MCF 10A (cell line): ENCODE results near the gene PPP5C. TPM values are rescaled to one million over a fixed set of nuclear protein-coding genes. Genes with fewer than 3 reads are reported as not detected.
"Not testable (repeated sequence)": the region's sequence is repeated elsewhere in the genome, so short reads cannot be mapped to it uniquely, and the experiment has no call there.

ENCODE experiments used
- BruUV-seq: library from RNA; stranded (reverse); fragments of 400-500 nt; replicated peaks from 2 replicates; lab custom pipeline; 2021; lab: Mats Ljungman, UMichigan
- CTCF ChIA-PET: fragments of 300-600 bp; sonication (Branson Sonifier 250); formaldehyde crosslinking; extraction: SDS; loops from one replicate; lab custom pipeline; 2021; ENCODE audit warnings: antibody characterized with exemption, inconsistent platforms; lab: Yijun Ruan, JAX
- POLR2A ChIA-PET: fragments of 300-600, 350-650 bp; sonication (Branson Sonifier 250); formaldehyde crosslinking; extraction: SDS; loops from one replicate; lab custom pipeline; 2020; ENCODE audit warnings: antibody characterized with exemption, inconsistent platforms; lab: Yijun Ruan, JAX
- DNase-seq: peaks from one replicate; pipeline ENCODE4 v3.0.0-alpha.2; 2018; ENCODE audit not compliant: unreplicated experiment
- H3K27ac Mint-ChIP-seq: one replicate; pipeline ENCODE4 v1.8.0; 2022; ENCODE audit warnings: mild to moderate bottlenecking, low read depth, mixed read lengths; ENCODE audit not compliant: unreplicated experiment
- H3K27me3 Mint-ChIP-seq: one replicate; pipeline ENCODE4 v1.8.0; 2022; ENCODE audit warnings: mixed read lengths; ENCODE audit not compliant: insufficient read depth, unreplicated experiment
- H3K36me3 Mint-ChIP-seq: one replicate; pipeline ENCODE4 v1.8.0; 2022; ENCODE audit warnings: mild to moderate bottlenecking, moderate library complexity, mixed read lengths; ENCODE audit not compliant: insufficient read depth, unreplicated experiment
- H3K4me1 Mint-ChIP-seq: one replicate; pipeline ENCODE4 v1.8.0; 2022; ENCODE audit warnings: mixed read lengths; ENCODE audit not compliant: insufficient read depth, unreplicated experiment
- H3K4me3 Mint-ChIP-seq: one replicate; pipeline ENCODE4 v1.8.0; 2022; ENCODE audit warnings: mild to moderate bottlenecking, moderate library complexity, mixed read lengths; ENCODE audit not compliant: unreplicated experiment
- H3K9me3 Mint-ChIP-seq: one replicate; pipeline ENCODE4 v1.8.0; 2022; ENCODE audit warnings: mixed read lengths; ENCODE audit not compliant: unreplicated experiment
- intact Hi-C: fragments of 100-400 bp; cut with micrococcal nuclease; formaldehyde crosslinking; loops from 2 replicates; pipeline ENCODE4 v1.14.1; 2022
- total RNA-seq: library from RNA; stranded (reverse); gene quantifications from 2 replicates; pipeline ENCODE4 v1.2.3, GENCODE V29; 2022
- TF ChIP-seq, protein P1 (sequence below): fragments of 200-600 bp; IDR thresholded peaks from one replicate; pipeline ENCODE4 v1.8.0; 2022; ENCODE audit warnings: antibody characterized with exemption, mild to moderate bottlenecking; ENCODE audit not compliant: unreplicated experiment

The PPP5C gene
- total RNA-seq, 1 experiment from 2014 or later: 81.5 TPM

DNA sequence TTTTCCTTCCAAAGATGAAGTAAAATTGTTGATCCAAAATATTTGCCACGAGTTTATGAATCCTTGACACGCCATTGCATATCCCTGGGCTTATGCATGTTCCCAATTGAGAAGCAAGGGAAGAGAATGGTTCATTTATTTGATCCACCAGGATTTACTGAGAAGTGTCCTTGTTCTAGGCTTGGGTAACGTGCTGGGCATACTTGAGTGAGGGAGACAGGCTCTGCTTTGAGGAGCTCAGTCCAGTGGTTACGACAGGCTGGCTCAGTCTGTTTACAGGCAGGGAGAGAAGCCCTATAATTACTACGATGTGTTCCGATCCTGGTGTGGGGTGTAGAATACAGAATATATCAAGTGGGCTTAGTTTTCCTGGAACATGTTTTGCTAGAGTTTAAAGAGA lies 88.1 kb downstream of the PPP5C start:
- intact Hi-C loops: no loop called here
- Mint-ChIP-seq H3K9me3 (no peaks in the 10 kb centered on the region), H3K27ac (no peak overlapping the region), H3K36me3 (no peaks in the 10 kb centered on the region), H3K27me3 (no peaks in the 10 kb centered on the region), H3K4me1 (no peaks in the 10 kb centered on the region), H3K4me3 (no peak overlapping the region)
- POLR2A ChIA-PET: no interaction called here
- CTCF ChIA-PET: interaction anchor here (0.6 kb wide), 1 partner anchor 13 kb away, joined by 3 read pairs; no protein-coding TSS in a partner anchor
- TF ChIP-seq, protein P1, sequence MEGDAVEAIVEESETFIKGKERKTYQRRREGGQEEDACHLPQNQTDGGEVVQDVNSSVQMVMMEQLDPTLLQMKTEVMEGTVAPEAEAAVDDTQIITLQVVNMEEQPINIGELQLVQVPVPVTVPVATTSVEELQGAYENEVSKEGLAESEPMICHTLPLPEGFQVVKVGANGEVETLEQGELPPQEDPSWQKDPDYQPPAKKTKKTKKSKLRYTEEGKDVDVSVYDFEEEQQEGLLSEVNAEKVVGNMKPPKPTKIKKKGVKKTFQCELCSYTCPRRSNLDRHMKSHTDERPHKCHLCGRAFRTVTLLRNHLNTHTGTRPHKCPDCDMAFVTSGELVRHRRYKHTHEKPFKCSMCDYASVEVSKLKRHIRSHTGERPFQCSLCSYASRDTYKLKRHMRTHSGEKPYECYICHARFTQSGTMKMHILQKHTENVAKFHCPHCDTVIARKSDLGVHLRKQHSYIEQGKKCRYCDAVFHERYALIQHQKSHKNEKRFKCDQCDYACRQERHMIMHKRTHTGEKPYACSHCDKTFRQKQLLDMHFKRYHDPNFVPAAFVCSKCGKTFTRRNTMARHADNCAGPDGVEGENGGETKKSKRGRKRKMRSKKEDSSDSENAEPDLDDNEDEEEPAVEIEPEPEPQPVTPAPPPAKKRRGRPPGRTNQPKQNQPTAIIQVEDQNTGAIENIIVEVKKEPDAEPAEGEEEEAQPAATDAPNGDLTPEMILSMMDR: no peak
- DNase-seq: no peak
- no TSS peak for BruUV-seq

DNA sequence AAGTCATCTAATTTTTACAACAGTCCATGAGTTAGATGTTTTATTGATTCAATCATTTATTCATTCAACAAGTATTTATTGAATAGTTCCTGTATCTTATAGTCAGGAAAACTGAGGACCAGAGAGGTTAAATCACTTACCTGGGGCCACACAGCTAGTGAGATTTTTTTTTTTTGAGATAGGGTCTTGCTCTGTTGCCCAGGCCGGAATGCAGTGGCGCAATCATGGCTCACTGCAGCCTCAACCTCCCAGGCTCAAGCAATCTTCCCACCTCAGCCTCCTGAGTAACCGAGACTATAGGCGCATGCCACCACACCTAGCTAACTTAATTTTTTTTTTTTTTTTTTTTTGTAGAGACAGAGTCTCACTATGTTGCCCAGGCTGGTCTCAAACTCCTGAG lies 88.8 kb downstream of the PPP5C start:
- H3K4me3 Mint-ChIP-seq, H3K27me3 Mint-ChIP-seq, H3K9me3 Mint-ChIP-seq, intact Hi-C loops, H3K4me1 Mint-ChIP-seq, BruUV-seq, H3K27ac Mint-ChIP-seq, H3K36me3 Mint-ChIP-seq, DNase-seq: not testable (repeated sequence)
- ChIA-PET POLR2A (interaction anchor here (1.3 kb wide), 1 partner anchor 16 kb away, joined by 7 read pairs; no protein-coding TSS in a partner anchor), CTCF (interaction anchor here (0.6 to 0.7 kb wide), 2 partner anchors 12 to 32 kb away, joined by 3 read pairs; no protein-coding TSS in a partner anchor)

Other genes with a start within 250 kb of the PPP5C start
- not detected in 2 replicates for gene IGFL3, start 222.4 kb upstream of the PPP5C start, total RNA-seq
- gene IGFL2, start 198.8 kb upstream of the PPP5C start, total RNA-seq: 1.3 TPM in 1 of 2 replicates, not detected in the other
- not detected in 2 replicates for gene IGFL1, start 117.3 kb upstream of the PPP5C start, total RNA-seq
- gene HIF3A, start 50.0 kb upstream of the PPP5C start, total RNA-seq: 0.47 TPM in 1 of 2 replicates, not detected in the other
- gene CCDC8, start 66.5 kb downstream of the PPP5C start, total RNA-seq: not detected in 2 replicates
- gene PNMA8C, start 81.8 kb downstream of the PPP5C start, total RNA-seq: not detected in 2 replicates
- 6.0 and 7.6 TPM in 2 replicates for gene PNMA8A, start 124.5 kb downstream of the PPP5C start, total RNA-seq
- not detected in 2 replicates for gene PNMA8B, start 148.8 kb downstream of the PPP5C start, total RNA-seq